Panc1 (cell line): ENCODE data around the gene PIK3R1. TPM values are rescaled to one million over a fixed set of nuclear protein-coding genes. Genes with fewer than 3 reads are reported as not detected.

Source experiments
- ATAC-seq: fragments of 200-7000 bp; cut with Tn5 transposase; 2 replicates; pipeline ENCODE4 v1.9.1; 2020; ENCODE audit warnings: mild to moderate bottlenecking, moderate library complexity
- BruUV-seq: library from RNA; stranded (reverse); fragments of 400-500 nt; replicated peaks from 2 replicates; lab custom pipeline; 2021; lab: Mats Ljungman, UMichigan
- CTCF ChIA-PET: fragments of 300-600 bp; sonication (Branson Sonifier 250); formaldehyde crosslinking; loops from one replicate; lab custom pipeline; 2022; ENCODE audit warnings: antibody characterized with exemption; lab: Charles Lee
- POLR2A ChIA-PET: fragments of 300-600 bp; sonication (Branson Sonifier 250); formaldehyde crosslinking; loops from one replicate; lab custom pipeline; 2022; ENCODE audit warnings: antibody characterized with exemption; lab: Charles Lee
- DNase-seq: peaks from one replicate; pipeline ENCODE4 v3.0.0-alpha.2; 2010; ENCODE audit warnings: low read depth, low spot score
- H3K27ac ChIP-seq: 2 replicates; pipeline ENCODE4 v1.5.1; 2011; ENCODE audit warnings: mild to moderate bottlenecking, low read length, inconsistent platforms
- H3K27me3 ChIP-seq: fragments of 200-500 bp; sonication (Bioruptor generic); 2 replicates; pipeline ENCODE4 v1.6.0; 2014; ENCODE audit warnings: low read length, inconsistent platforms; ENCODE audit not compliant: control insufficient read depth, insufficient read depth
- H3K36me3 ChIP-seq: fragments of 200-500 bp; sonication (Bioruptor generic); 2 replicates; pipeline ENCODE4 v1.5.1; 2014; ENCODE audit warnings: inconsistent platforms, mild to moderate bottlenecking, low read length, moderate library complexity; ENCODE audit not compliant: control insufficient read depth, insufficient read depth
- H3K4me1 ChIP-seq: 2 replicates; pipeline ENCODE4 v1.5.1; 2011; ENCODE audit warnings: inconsistent platforms, mild to moderate bottlenecking, low read length, moderate library complexity; ENCODE audit not compliant: control insufficient read depth, insufficient read depth
- H3K4me3 ChIP-seq, 2 experiments: 2 replicates each; pipeline ENCODE4 v1.5.1; 2011 to 2012; ENCODE audit warnings: low read depth in 2 of 2, low read length in 2 of 2, mild to moderate bottlenecking in 2 of 2, inconsistent platforms in 1 of 2, moderate library complexity in 1 of 2
- H3K9me3 ChIP-seq: fragments of 200-500 bp; sonication (Bioruptor generic); 2 replicates; pipeline ENCODE4 v1.5.1; 2014; ENCODE audit warnings: low read depth, mild to moderate bottlenecking, inconsistent platforms, low read length, moderate library complexity; ENCODE audit not compliant: control insufficient read depth, insufficient read depth
- CTCF ChIP-seq: fragments of 450-650 bp; IDR thresholded peaks from 2 replicates; pipeline ENCODE4 v1.5.1; 2017; ENCODE audit warnings: mild to moderate bottlenecking
- POLR2AphosphoS5 ChIP-seq: IDR thresholded peaks from 2 replicates; pipeline ENCODE4 v1.6.1; 2012; ENCODE audit warnings: mild to moderate bottlenecking, low read depth, low read length, moderate library complexity
- SIN3A ChIP-seq: IDR thresholded peaks from 2 replicates; pipeline ENCODE4 v1.6.1; 2012; ENCODE audit warnings: low read depth, mild to moderate bottlenecking, low read length, moderate library complexity, borderline replicate concordance; ENCODE audit not compliant: insufficient read depth
- TCF7L2 ChIP-seq: IDR thresholded peaks from 2 replicates; pipeline ENCODE4 v1.6.1; 2011; ENCODE audit warnings: mild to moderate bottlenecking, low read depth, low read length, inconsistent platforms
- in situ Hi-C: cut with HindIII; loops from 2 replicates; pipeline ENCODE4 v1.10.0; 2016; ENCODE audit warnings: low sequenced_read_pairs, low pct_unique_long_range_greater_than_20kb
- intact Hi-C: fragments of 100-400 bp; cut with micrococcal nuclease; formaldehyde crosslinking; loops from one replicate; pipeline ENCODE4 v1.10.0; 2022; ENCODE audit not compliant: unreplicated experiment
- total RNA-seq: library from RNA; stranded (reverse); gene quantifications from one replicate; pipeline ENCODE4 v1.2.1, GENCODE V29; 2021; ENCODE audit not compliant: unreplicated experiment
- TF ChIP-seq, protein P1 (sequence below), 2 experiments: IDR thresholded peaks; 2 replicates each; pipeline ENCODE4 v1.6.1; 2011 to 2012; ENCODE audit warnings: low read depth in 2 of 2, control low read depth in 1 of 2, low read length in 1 of 2, mild to moderate bottlenecking in 1 of 2, moderate library complexity in 1 of 2; ENCODE audit not compliant: insufficient read depth in 1 of 2

Gene PIK3R1
- total RNA-seq, 1 experiment from 2014 or later: 23.4 TPM

DNA sequence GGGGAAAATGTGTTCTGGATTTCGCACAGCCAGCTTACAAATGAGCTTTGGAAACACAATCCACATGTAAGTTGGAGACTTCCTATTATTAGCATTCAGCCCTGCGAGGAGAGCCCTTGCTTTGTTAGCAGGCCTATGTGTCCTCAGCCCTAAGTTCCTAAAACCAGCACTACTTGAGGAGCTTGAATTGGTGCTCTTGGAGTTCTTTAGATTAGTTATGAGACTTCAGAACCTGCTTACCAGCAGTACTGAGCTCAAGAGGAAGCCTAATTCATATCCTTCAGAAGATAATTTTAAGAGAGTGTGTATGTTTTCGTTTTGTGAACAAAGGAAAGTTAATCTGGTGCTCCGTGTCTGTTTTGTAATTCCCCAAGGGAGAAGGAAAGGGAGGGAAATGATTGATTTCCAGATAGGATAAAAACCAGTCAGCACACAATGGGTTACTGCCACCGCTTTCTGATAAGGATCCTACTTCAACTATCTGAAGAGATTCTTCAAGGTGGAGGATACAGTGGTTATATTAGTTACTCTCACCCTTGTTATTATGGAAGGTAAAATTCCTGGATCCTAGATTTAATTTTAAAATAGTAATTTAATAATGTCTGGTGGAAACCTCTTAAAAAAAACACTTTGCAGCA, 35.2 kb downstream of the PIK3R1 start:
- POLR2A ChIA-PET: no interaction called here
- ATAC-seq (no peak), DNase-seq (no peak)
- no TSS peak for BruUV-seq
- intact Hi-C loops: no loop called here
- Histone ChIP-seq H3K27me3 (no peaks in the 10 kb centered on the region), H3K4me3 (no peak overlapping the region), H3K9me3 (no peaks in the 10 kb centered on the region), H3K27ac (0 out of 2 replicates have a peak overlapping the region, but pooled peaks have one; percentile 29), H3K4me1 (peaks cover 33% of the 10 kb centered on the region), H3K36me3 (no peaks in the 10 kb centered on the region)
- in situ Hi-C loops: no loop called here
- TF ChIP-seq POLR2AphosphoS5 (no peak), TCF7L2 (no peak), SIN3A (no peak), CTCF (no peak)
- TF ChIP-seq, protein P1, sequence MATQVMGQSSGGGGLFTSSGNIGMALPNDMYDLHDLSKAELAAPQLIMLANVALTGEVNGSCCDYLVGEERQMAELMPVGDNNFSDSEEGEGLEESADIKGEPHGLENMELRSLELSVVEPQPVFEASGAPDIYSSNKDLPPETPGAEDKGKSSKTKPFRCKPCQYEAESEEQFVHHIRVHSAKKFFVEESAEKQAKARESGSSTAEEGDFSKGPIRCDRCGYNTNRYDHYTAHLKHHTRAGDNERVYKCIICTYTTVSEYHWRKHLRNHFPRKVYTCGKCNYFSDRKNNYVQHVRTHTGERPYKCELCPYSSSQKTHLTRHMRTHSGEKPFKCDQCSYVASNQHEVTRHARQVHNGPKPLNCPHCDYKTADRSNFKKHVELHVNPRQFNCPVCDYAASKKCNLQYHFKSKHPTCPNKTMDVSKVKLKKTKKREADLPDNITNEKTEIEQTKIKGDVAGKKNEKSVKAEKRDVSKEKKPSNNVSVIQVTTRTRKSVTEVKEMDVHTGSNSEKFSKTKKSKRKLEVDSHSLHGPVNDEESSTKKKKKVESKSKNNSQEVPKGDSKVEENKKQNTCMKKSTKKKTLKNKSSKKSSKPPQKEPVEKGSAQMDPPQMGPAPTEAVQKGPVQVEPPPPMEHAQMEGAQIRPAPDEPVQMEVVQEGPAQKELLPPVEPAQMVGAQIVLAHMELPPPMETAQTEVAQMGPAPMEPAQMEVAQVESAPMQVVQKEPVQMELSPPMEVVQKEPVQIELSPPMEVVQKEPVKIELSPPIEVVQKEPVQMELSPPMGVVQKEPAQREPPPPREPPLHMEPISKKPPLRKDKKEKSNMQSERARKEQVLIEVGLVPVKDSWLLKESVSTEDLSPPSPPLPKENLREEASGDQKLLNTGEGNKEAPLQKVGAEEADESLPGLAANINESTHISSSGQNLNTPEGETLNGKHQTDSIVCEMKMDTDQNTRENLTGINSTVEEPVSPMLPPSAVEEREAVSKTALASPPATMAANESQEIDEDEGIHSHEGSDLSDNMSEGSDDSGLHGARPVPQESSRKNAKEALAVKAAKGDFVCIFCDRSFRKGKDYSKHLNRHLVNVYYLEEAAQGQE (IDR thresholded peaks at IDR 0.05; ENCODE audit: insufficient read depth in 1 of 2, low read depth in 2 of 2, low read length in 1 of 2): no peak
- CTCF ChIA-PET: no interaction called here

GRCh38 chr5:68251386-68251785, 35.8 kb downstream of the PIK3R1 start:
- Histone ChIP-seq H3K36me3 (no peaks in the 10 kb centered on the region), H3K27me3 (no peaks in the 10 kb centered on the region), H3K4me1 (peaks cover 33% of the 10 kb centered on the region), H3K4me3 (no peak overlapping the region), H3K27ac (peak overlapping the region; percentile 9; the same call in 1 of the 2 replicates), H3K9me3 (no peaks in the 10 kb centered on the region)
- CTCF ChIA-PET: no interaction called here
- no peak for TF ChIP-seq SIN3A
- TF ChIP-seq, protein P1 (IDR thresholded peaks at IDR 0.05; ENCODE audit: insufficient read depth in 1 of 2, low read depth in 2 of 2, low read length in 1 of 2): no peak
- no peak for TF ChIP-seq POLR2AphosphoS5
- TF ChIP-seq CTCF: no peak
- TF ChIP-seq TCF7L2: no peak
- no TSS peak for BruUV-seq
- intact Hi-C loops (no loop called here), in situ Hi-C loops (no loop called here)
- DNase-seq (no peak), ATAC-seq (no peak; the same call in 1 of the 2 replicates)
- POLR2A ChIA-PET: no interaction called here
